Measurements from ENCODE around the gene TMEM91. TPM values are rescaled to one million over a fixed set of nuclear protein-coding genes. Genes with fewer than 3 reads are reported as not detected.

TMEM91 gene
- total RNA-seq, 2 experiments from 2014 or later = 10.7 to 12.7 TPM

DNA sequence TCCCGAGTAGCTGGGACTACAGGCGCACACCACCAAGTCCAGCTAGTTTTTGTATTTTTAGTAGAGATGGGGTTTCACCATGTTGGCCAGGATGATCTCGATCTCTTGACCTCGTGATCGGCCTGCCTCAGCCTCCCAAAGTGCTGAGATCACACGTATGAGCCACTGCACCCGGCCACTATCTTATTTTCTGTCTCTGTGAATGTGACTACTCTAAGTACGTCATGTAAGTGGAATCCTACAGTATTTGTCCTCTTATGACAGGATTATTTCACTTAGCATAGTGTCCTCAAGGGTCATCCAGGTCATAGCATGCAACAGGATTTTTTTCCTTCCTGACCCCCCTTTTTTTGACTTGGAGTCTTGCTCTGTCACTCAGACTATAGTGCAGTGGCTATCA lies 4.8 kb upstream of the TMEM91 start:
- CTCF ChIA-PET (ENCODE audit: unreplicated experiment) = no interaction called here

DNA sequence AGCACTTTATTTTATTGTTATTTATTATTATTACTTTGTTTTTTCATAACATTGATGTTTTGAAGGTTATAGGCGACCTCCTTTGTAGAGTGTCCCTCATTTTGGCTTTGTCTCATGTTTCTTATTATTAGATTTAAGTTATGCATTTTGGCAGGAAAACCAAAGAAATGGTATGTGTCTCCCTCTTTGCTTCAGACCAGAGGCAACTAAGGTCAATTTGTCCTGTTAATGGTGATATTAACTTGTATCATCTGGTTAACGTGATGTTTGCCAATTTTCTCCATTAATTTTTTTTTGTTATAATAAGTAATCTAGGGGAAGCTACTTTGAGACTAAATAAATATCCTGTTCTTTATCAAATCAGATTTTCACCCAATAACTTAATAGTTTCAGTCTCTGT lies 3.8 kb upstream of the TMEM91 start:
- POLR2A ChIA-PET = interaction anchor here (0.9 kb wide), 1 partner anchor 8 kb away, joined by 3 read pairs; no protein-coding TSS in a partner anchor
- no peak for TF ChIP-seq EZH2phosphoT487 (IDR thresholded peaks at IDR 0.05; ENCODE audit: borderline replicate concordance, low read depth, low read length)
- TF ChIP-seq, protein P1, sequence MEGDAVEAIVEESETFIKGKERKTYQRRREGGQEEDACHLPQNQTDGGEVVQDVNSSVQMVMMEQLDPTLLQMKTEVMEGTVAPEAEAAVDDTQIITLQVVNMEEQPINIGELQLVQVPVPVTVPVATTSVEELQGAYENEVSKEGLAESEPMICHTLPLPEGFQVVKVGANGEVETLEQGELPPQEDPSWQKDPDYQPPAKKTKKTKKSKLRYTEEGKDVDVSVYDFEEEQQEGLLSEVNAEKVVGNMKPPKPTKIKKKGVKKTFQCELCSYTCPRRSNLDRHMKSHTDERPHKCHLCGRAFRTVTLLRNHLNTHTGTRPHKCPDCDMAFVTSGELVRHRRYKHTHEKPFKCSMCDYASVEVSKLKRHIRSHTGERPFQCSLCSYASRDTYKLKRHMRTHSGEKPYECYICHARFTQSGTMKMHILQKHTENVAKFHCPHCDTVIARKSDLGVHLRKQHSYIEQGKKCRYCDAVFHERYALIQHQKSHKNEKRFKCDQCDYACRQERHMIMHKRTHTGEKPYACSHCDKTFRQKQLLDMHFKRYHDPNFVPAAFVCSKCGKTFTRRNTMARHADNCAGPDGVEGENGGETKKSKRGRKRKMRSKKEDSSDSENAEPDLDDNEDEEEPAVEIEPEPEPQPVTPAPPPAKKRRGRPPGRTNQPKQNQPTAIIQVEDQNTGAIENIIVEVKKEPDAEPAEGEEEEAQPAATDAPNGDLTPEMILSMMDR (conservative IDR thresholded peaks at IDR 0.05; ENCODE audit: low read length) = no peak

More for the DNA sequence above, 4.8 kb upstream of the TMEM91 start:
- no peaks in the 10 kb centered on the region for H3K36me3 ChIP-seq (ENCODE audit: insufficient read depth, low read length)
- H3K27ac ChIP-seq (ENCODE audit: low read depth, low read length, poor library complexity, severe bottlenecking) = no peak overlapping the region
- no peak overlapping the region for H3K4me2 ChIP-seq (ENCODE audit: low read length)
- TF ChIP-seq, protein P1 (conservative IDR thresholded peaks at IDR 0.05; ENCODE audit: low read length) = no peak
- no peak for TF ChIP-seq EZH2phosphoT487 (IDR thresholded peaks at IDR 0.05; ENCODE audit: borderline replicate concordance, low read depth, low read length)
- POLR2A ChIA-PET = interaction anchor here (0.6 kb wide), 1 partner anchor 25 kb away, joined by 4 read pairs; no protein-coding TSS in a partner anchor
- peaks cover under 1% of the 10 kb centered on the region; the same call in 1 of the 2 replicates for H3K79me2 ChIP-seq (ENCODE audit: insufficient read depth, low read depth, low read length)
- no peaks in the 10 kb centered on the region for H4K20me1 ChIP-seq (ENCODE audit: insufficient read depth, low read length)
- H3K9me3 ChIP-seq (ENCODE audit: low read length) = no peaks in the 10 kb centered on the region
- no peak for DNase-seq (ENCODE audit: low spot score)
- H2AFZ ChIP-seq (ENCODE audit: low read length) = no peak overlapping the region
- H3K4me3 ChIP-seq (ENCODE audit: low read depth, low read length, poor library complexity, severe bottlenecking) = no peak overlapping the region
- intact Hi-C loops (cut with micrococcal nuclease; ENCODE audit: unreplicated experiment) = no loop called here
- H3K9me2 ChIP-seq (ENCODE audit: insufficient read depth, low read length) = no peaks in the 10 kb centered on the region
- no TSS peak for BruUV-seq (replicated peaks)
- no peaks in the 10 kb centered on the region for H3K4me1 ChIP-seq (ENCODE audit: insufficient read depth, low read length, poor library complexity, severe bottlenecking)

DNA sequence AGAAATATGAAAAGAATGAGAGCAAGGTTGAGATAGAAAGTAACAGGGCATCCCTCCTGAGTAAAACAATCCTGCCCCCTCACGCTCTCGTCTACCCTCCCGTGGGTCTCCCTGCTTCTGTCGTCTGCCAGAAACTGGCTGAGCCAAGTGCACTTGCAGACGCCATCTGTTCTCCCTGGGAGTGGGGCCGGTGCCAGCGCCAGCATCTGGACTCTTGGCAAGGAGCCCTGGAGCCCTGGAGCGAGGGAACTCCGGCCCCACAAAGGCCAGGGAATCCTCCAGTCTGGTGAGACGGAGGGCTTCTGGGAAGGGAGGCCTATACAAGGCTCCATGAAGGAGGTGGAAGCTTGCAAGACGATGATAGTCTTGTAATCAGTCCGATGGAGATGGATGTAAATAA lies 2.3 kb upstream of the TMEM91 start:
- no peak overlapping the region for H3K27ac ChIP-seq (ENCODE audit: low read depth, low read length, poor library complexity, severe bottlenecking)
- no peaks in the 10 kb centered on the region for H3K9me2 ChIP-seq (ENCODE audit: insufficient read depth, low read length)
- peaks cover 13% of the 10 kb centered on the region for H3K4me1 ChIP-seq (ENCODE audit: insufficient read depth, low read length, poor library complexity, severe bottlenecking)
- intact Hi-C loops (cut with micrococcal nuclease; ENCODE audit: unreplicated experiment) = no loop called here
- BruUV-seq (replicated peaks) = no TSS peak
- POLR2A ChIA-PET = no interaction called here
- no peaks in the 10 kb centered on the region for H3K9me3 ChIP-seq (ENCODE audit: low read length)
- no peaks in the 10 kb centered on the region for H3K36me3 ChIP-seq (ENCODE audit: insufficient read depth, low read length)
- TF ChIP-seq, protein P1 (conservative IDR thresholded peaks at IDR 0.05; ENCODE audit: low read length) = no peak
- TF ChIP-seq EZH2phosphoT487 (IDR thresholded peaks at IDR 0.05; ENCODE audit: borderline replicate concordance, low read depth, low read length) = no peak
- no peak overlapping the region for H3K4me2 ChIP-seq (ENCODE audit: low read length)
- CTCF ChIA-PET (ENCODE audit: unreplicated experiment) = no interaction called here
- H4K20me1 ChIP-seq (ENCODE audit: insufficient read depth, low read length) = no peaks in the 10 kb centered on the region
- DNase-seq (ENCODE audit: low spot score) = no peak
- no peak overlapping the region for H2AFZ ChIP-seq (ENCODE audit: low read length)
- H3K4me3 ChIP-seq (ENCODE audit: low read depth, low read length, poor library complexity, severe bottlenecking) = no peak overlapping the region
- no peaks in the 10 kb centered on the region for H3K79me2 ChIP-seq (ENCODE audit: insufficient read depth, low read depth, low read length)

More for the DNA sequence above, 3.8 kb upstream of the TMEM91 start:
- Histone ChIP-seq H3K4me2 (ENCODE audit: low read length) (no peak overlapping the region), H3K9me3 (ENCODE audit: low read length) (no peaks in the 10 kb centered on the region), H3K36me3 (ENCODE audit: insufficient read depth, low read length) (no peaks in the 10 kb centered on the region), H4K20me1 (ENCODE audit: insufficient read depth, low read length) (no peaks in the 10 kb centered on the region), H3K79me2 (ENCODE audit: insufficient read depth, low read depth, low read length) (no peaks in the 10 kb centered on the region), H3K9me2 (ENCODE audit: insufficient read depth, low read length) (no peaks in the 10 kb centered on the region), H3K4me1 (ENCODE audit: insufficient read depth, low read length, poor library complexity, severe bottlenecking) (peaks cover under 1% of the 10 kb centered on the region), H2AFZ (ENCODE audit: low read length) (no peak overlapping the region), H3K27ac (ENCODE audit: low read depth, low read length, poor library complexity, severe bottlenecking) (no peak overlapping the region), H3K4me3 (ENCODE audit: low read depth, low read length, poor library complexity, severe bottlenecking) (no peak overlapping the region)
- DNase-seq (ENCODE audit: low spot score) = no peak
- intact Hi-C loops (cut with micrococcal nuclease; ENCODE audit: unreplicated experiment) = no loop called here
- BruUV-seq (replicated peaks) = TSS peak; percentile 46
- CTCF ChIA-PET (ENCODE audit: unreplicated experiment) = no interaction called here
